Measurements from ENCODE around the gene HSF5. TPM values are rescaled to one million over a fixed set of nuclear protein-coding genes. Genes with fewer than 3 reads are reported as not detected.
A peak's percentile ranks its signal among the peaks of the same experiment; 100 is the strongest.

Gene HSF5
- total RNA-seq, 1 experiment from 2014 or later: not detected

- Mint-ChIP-seq H3K9me3 (ENCODE audit: unreplicated experiment) (no peaks in the 10 kb centered on the region), H3K4me3 (ENCODE audit: unreplicated experiment) (no peak overlapping the region), H3K4me1 (ENCODE audit: insufficient read depth, unreplicated experiment) (peaks cover 17% of the 10 kb centered on the region), H3K36me3 (ENCODE audit: insufficient read depth, unreplicated experiment) (no peaks in the 10 kb centered on the region), H3K27ac (ENCODE audit: low read depth, unreplicated experiment) (peak overlapping the region; percentile 43), H3K27me3 (ENCODE audit: insufficient read depth, unreplicated experiment) (no peaks in the 10 kb centered on the region)
- no TSS peak for BruUV-seq (replicated peaks)
- peak; percentile 65 for DNase-seq (ENCODE audit: unreplicated experiment)
- ChIA-PET POLR2A (interaction anchor here (1.1 to 2.5 kb wide), 6 partner anchors 8 to 97 kb away, joined by 3 to 14 read pairs (median 7); a partner anchor contains a TSS), CTCF (interaction anchor here (0.6 to 2.7 kb wide), 4 partner anchors 16 to 480 kb away, joined by 3 to 9 read pairs (median 4); no protein-coding TSS in a partner anchor)
- intact Hi-C loops (cut with micrococcal nuclease): no loop called here
- no peak for TF ChIP-seq CTCF (IDR thresholded peaks at IDR 0.05; ENCODE audit: unreplicated experiment)
Observed at GRCh38 chr17:58535431-58535830, 47.2 kb upstream of the HSF5 start.

- peaks cover 17% of the 10 kb centered on the region for H3K4me1 Mint-ChIP-seq (ENCODE audit: insufficient read depth, unreplicated experiment)
- DNase-seq (ENCODE audit: unreplicated experiment): peak; percentile 86
- H3K27me3 Mint-ChIP-seq (ENCODE audit: insufficient read depth, unreplicated experiment): no peaks in the 10 kb centered on the region
- ChIA-PET POLR2A (interaction anchor here (1.1 to 2.5 kb wide), 6 partner anchors 9 to 97 kb away, joined by 3 to 14 read pairs (median 7); a partner anchor contains a TSS), CTCF (interaction anchor here (0.5 to 2.7 kb wide), 6 partner anchors 16 to 699 kb away, joined by 3 to 9 read pairs (median 4); no protein-coding TSS in a partner anchor)
- intact Hi-C loops (cut with micrococcal nuclease): no loop called here
- H3K9me3 Mint-ChIP-seq (ENCODE audit: unreplicated experiment): no peaks in the 10 kb centered on the region
- no TSS peak for BruUV-seq (replicated peaks)
- H3K27ac Mint-ChIP-seq (ENCODE audit: low read depth, unreplicated experiment): peak overlapping the region; percentile 43
- no peak for TF ChIP-seq CTCF (IDR thresholded peaks at IDR 0.05; ENCODE audit: unreplicated experiment)
- H3K36me3 Mint-ChIP-seq (ENCODE audit: insufficient read depth, unreplicated experiment): no peaks in the 10 kb centered on the region
- no peak overlapping the region for H3K4me3 Mint-ChIP-seq (ENCODE audit: unreplicated experiment)
Observed at GRCh38 chr17:58534901-58535421, 46.8 kb upstream of the HSF5 start.

GRCh38 chr17:58534331-58534730, 46.1 kb upstream of the HSF5 start:
- Mint-ChIP-seq H3K27me3 (ENCODE audit: insufficient read depth, unreplicated experiment) (no peaks in the 10 kb centered on the region), H3K4me3 (ENCODE audit: unreplicated experiment) (no peak overlapping the region), H3K4me1 (ENCODE audit: insufficient read depth, unreplicated experiment) (peaks cover 17% of the 10 kb centered on the region), H3K9me3 (ENCODE audit: unreplicated experiment) (no peaks in the 10 kb centered on the region), H3K27ac (ENCODE audit: low read depth, unreplicated experiment) (no peak overlapping the region), H3K36me3 (ENCODE audit: insufficient read depth, unreplicated experiment) (no peaks in the 10 kb centered on the region)
- DNase-seq (ENCODE audit: unreplicated experiment): no peak
- no TSS peak for BruUV-seq (replicated peaks)
- TF ChIP-seq CTCF (IDR thresholded peaks at IDR 0.05; ENCODE audit: unreplicated experiment): no peak
- intact Hi-C loops (cut with micrococcal nuclease): no loop called here
- ChIA-PET CTCF (interaction anchor here (0.6 to 2.7 kb wide), 4 partner anchors 16 to 472 kb away, joined by 3 to 10 read pairs (median 6); no protein-coding TSS in a partner anchor), POLR2A (interaction anchor here (1.2 to 2.5 kb wide), 4 partner anchors 9 to 98 kb away, joined by 7 to 14 read pairs (median 10); no protein-coding TSS in a partner anchor)

GRCh38 chr17:58533616-58534188, 45.5 kb upstream of the HSF5 start:
- Mint-ChIP-seq H3K27ac (ENCODE audit: low read depth, unreplicated experiment) (no peak overlapping the region), H3K9me3 (ENCODE audit: unreplicated experiment) (no peaks in the 10 kb centered on the region), H3K27me3 (ENCODE audit: insufficient read depth, unreplicated experiment) (no peaks in the 10 kb centered on the region), H3K4me1 (ENCODE audit: insufficient read depth, unreplicated experiment) (peaks cover 17% of the 10 kb centered on the region), H3K4me3 (ENCODE audit: unreplicated experiment) (no peak overlapping the region), H3K36me3 (ENCODE audit: insufficient read depth, unreplicated experiment) (no peaks in the 10 kb centered on the region)
- no peak for TF ChIP-seq CTCF (IDR thresholded peaks at IDR 0.05; ENCODE audit: unreplicated experiment)
- intact Hi-C loops (cut with micrococcal nuclease): no loop called here
- DNase-seq (ENCODE audit: unreplicated experiment): no peak
- ChIA-PET POLR2A (interaction anchor here (0.7 to 2.5 kb wide), 4 partner anchors 8 to 97 kb away, joined by 4 to 14 read pairs (median 6); no protein-coding TSS in a partner anchor), CTCF (interaction anchor here (1.3 to 2.1 kb wide), 2 partner anchors 15 to 472 kb away, joined by 3 to 10 read pairs; no protein-coding TSS in a partner anchor)
- BruUV-seq (replicated peaks): no TSS peak

Measured in MCF 10A (cell line).